IMR-90 (cell line): ENCODE data around the gene DLG5. TPM values are rescaled to one million over a fixed set of nuclear protein-coding genes. Genes with fewer than 3 reads are reported as not detected.

Experiments used
- ATAC-seq: fragments of 200-7000 bp; cut with Tn5 transposase; 2 replicates; pipeline ENCODE4 v1.9.1; 2020; ENCODE audit warnings: low read depth, mild to moderate bottlenecking, moderate library complexity
- BruUV-seq: library from RNA; stranded (reverse); fragments of 400-500 nt; replicated peaks from 2 replicates; lab custom pipeline; 2021; lab: Mats Ljungman, UMichigan
- CTCF ChIA-PET: fragments of 300-600 bp; formaldehyde crosslinking; extraction: SDS; loops from one replicate; lab custom pipeline; 2021; ENCODE audit warnings: antibody characterized with exemption; lab: Yijun Ruan, JAX
- POLR2A ChIA-PET: fragments of 300-600 bp; sonication (Branson Sonifier 250); formaldehyde crosslinking; loops from one replicate; lab custom pipeline; 2022; ENCODE audit warnings: antibody characterized with exemption; ENCODE audit not compliant: unreplicated experiment; lab: Charles Lee
- DNase-seq: peaks from one replicate; pipeline ENCODE4 v3.0.0; 2013
- H2AFZ ChIP-seq: replicated peaks from 2 replicates; pipeline ENCODE3; 2013; ENCODE audit warnings: low read length, mild to moderate bottlenecking; ENCODE audit not compliant: poor library complexity
- H2AK5ac ChIP-seq: 2 replicates; pipeline ENCODE4 v1.6.1; 2013; ENCODE audit warnings: low read depth, low read length, inconsistent platforms
- H2AK9ac ChIP-seq: replicated peaks from 2 replicates; pipeline ENCODE3; 2013; ENCODE audit warnings: mild to moderate bottlenecking, low read depth, low read length, moderate library complexity; ENCODE audit not compliant: poor library complexity
- H2BK120ac ChIP-seq: 2 replicates; pipeline ENCODE4 v1.6.1; 2013; ENCODE audit warnings: low read depth, low read length, inconsistent platforms
- H2BK15ac ChIP-seq: 3 replicates; pipeline ENCODE4 v1.6.1; 2013; ENCODE audit warnings: low read depth, low read length, inconsistent platforms
- H2BK20ac ChIP-seq: 2 replicates; pipeline ENCODE4 v1.6.1; 2013; ENCODE audit warnings: low read depth, mild to moderate bottlenecking, inconsistent platforms, low read length, moderate library complexity
- H2BK5ac ChIP-seq: 2 replicates; pipeline ENCODE4 v1.6.1; 2013; ENCODE audit warnings: mild to moderate bottlenecking, low read depth, low read length, inconsistent platforms; ENCODE audit not compliant: poor library complexity, severe bottlenecking
- H3K14ac ChIP-seq: replicated peaks from 2 replicates; pipeline ENCODE4 v1.6.1; 2013; ENCODE audit warnings: low read depth, low read length, inconsistent platforms
- H3K18ac ChIP-seq: 2 replicates; pipeline ENCODE4 v1.6.1; 2013; ENCODE audit warnings: low read depth, low read length, control low read depth
- H3K23ac ChIP-seq: 2 replicates; pipeline ENCODE4 v1.6.1; 2013; ENCODE audit warnings: low read depth, low read length, inconsistent platforms
- H3K27ac ChIP-seq: 2 replicates; pipeline ENCODE4 v1.5.1; 2013; ENCODE audit warnings: mild to moderate bottlenecking, control low read depth, low read length; ENCODE audit not compliant: insufficient read depth
- H3K27me3 ChIP-seq: 2 replicates; pipeline ENCODE4 v1.6.1; 2013; ENCODE audit warnings: low read length; ENCODE audit not compliant: control insufficient read depth, insufficient read depth
- H3K36me3 ChIP-seq: 2 replicates; pipeline ENCODE4 v1.6.1; 2013; ENCODE audit warnings: low read length, mixed read lengths; ENCODE audit not compliant: control insufficient read depth, insufficient read depth
- H3K4ac ChIP-seq: 2 replicates; pipeline ENCODE4 v1.6.1; 2013; ENCODE audit warnings: low read depth, low read length, inconsistent platforms
- H3K4me1 ChIP-seq: 2 replicates; pipeline ENCODE4 v1.6.1; 2013; ENCODE audit warnings: low read length, mixed read lengths; ENCODE audit not compliant: control insufficient read depth, insufficient read depth
- H3K4me2 ChIP-seq: 2 replicates; pipeline ENCODE4 v1.6.1; 2013; ENCODE audit warnings: low read depth, mild to moderate bottlenecking, control low read depth, low read length, moderate library complexity
- H3K4me3 ChIP-seq: 2 replicates; pipeline ENCODE4 v1.5.1; 2013; ENCODE audit warnings: low read depth, mild to moderate bottlenecking, control low read depth, low read length, moderate library complexity; ENCODE audit not compliant: insufficient read depth
- H3K56ac ChIP-seq: 2 replicates; pipeline ENCODE4 v1.6.1; 2013; ENCODE audit warnings: low read length, inconsistent platforms; ENCODE audit not compliant: insufficient read depth; ENCODE audit errors: extremely low read depth
- H3K79me1 ChIP-seq, 2 experiments: 2 replicates each; pipeline ENCODE4 v1.6.1; 2013; ENCODE audit warnings: low read length in 2 of 2, inconsistent platforms in 1 of 2, low read depth in 1 of 2
- H3K9ac ChIP-seq: 2 replicates; pipeline ENCODE4 v1.6.1; 2013; ENCODE audit warnings: low read depth, low read length, control low read depth
- H3K9me1 ChIP-seq: 2 replicates; pipeline ENCODE4 v1.6.1; 2013; ENCODE audit warnings: low read length, inconsistent platforms; ENCODE audit not compliant: insufficient read depth
- H3K9me3 ChIP-seq: 2 replicates; pipeline ENCODE4 v1.6.1; 2013; ENCODE audit warnings: low read length; ENCODE audit not compliant: control insufficient read depth, insufficient read depth
- H4K20me1 ChIP-seq: 2 replicates; pipeline ENCODE4 v1.6.1; 2013; ENCODE audit warnings: low read length, inconsistent platforms; ENCODE audit not compliant: insufficient read depth
- H4K5ac ChIP-seq: 2 replicates; pipeline ENCODE4 v1.6.1; 2013; ENCODE audit warnings: mild to moderate bottlenecking, low read depth, low read length, control low read depth
- H4K8ac ChIP-seq, 2 experiments: 2 replicates each; pipeline ENCODE4 v1.6.1; 2013; ENCODE audit warnings: low read depth in 2 of 2, low read length in 2 of 2, control low read depth in 1 of 2, inconsistent platforms in 1 of 2
- H4K91ac ChIP-seq: 2 replicates; pipeline ENCODE4 v1.6.1; 2013; ENCODE audit warnings: low read depth, low read length, inconsistent platforms; ENCODE audit not compliant: insufficient read depth
- MAZ ChIP-seq: IDR thresholded peaks from 2 replicates; pipeline ENCODE4 v1.6.1; 2012; ENCODE audit warnings: low read depth, mild to moderate bottlenecking, low read length, improper control_type of control experiment, moderate library complexity, borderline replicate concordance
- MXI1 ChIP-seq: IDR thresholded peaks from 2 replicates; pipeline ENCODE4 v1.6.1; 2012; ENCODE audit warnings: low read depth, mild to moderate bottlenecking, low read length, moderate library complexity, borderline replicate concordance
- RCOR1 ChIP-seq: IDR thresholded peaks from 2 replicates; pipeline ENCODE4 v1.6.1; 2012; ENCODE audit warnings: mild to moderate bottlenecking, low read length, improper control_type of control experiment; ENCODE audit not compliant: insufficient replicate concordance
- SMC3 ChIP-seq: fragments of 150-350 bp; IDR thresholded peaks from 2 replicates; pipeline ENCODE4 v1.6.1; 2016; ENCODE audit warnings: low read depth, mild to moderate bottlenecking, antibody characterized with exemption, low read length, moderate library complexity
- WGBS, 2 experiments: methylation state at CpG; one replicate each; pipeline versions ENCODE4 v1.1.5 to v1.1.7; 2013; ENCODE audit warnings: missing lambda C conversion rate in 2 of 2; ENCODE audit not compliant: insufficient read length in 1 of 2; ENCODE audit errors: extremely low coverage in 2 of 2; 5-methylcytosine and 5-hydroxymethylcytosine counted together
- dilution Hi-C: fragments of 300-500 bp; cut with HindIII; formaldehyde crosslinking; loops from one replicate; pipeline ENCODE4 v1.14.3; 2018; ENCODE audit warnings: low sequenced_read_pairs; ENCODE audit not compliant: unreplicated experiment
- in situ Hi-C: fragments of 300-500 bp; cut with MboI; formaldehyde crosslinking; loops from 3 replicates; pipeline ENCODE4 v1.14.3; 2019; ENCODE audit warnings: low sequenced_read_pairs, inconsistent platforms, mixed read lengths
- intact Hi-C: fragments of 100-400 bp; cut with micrococcal nuclease; formaldehyde crosslinking; loops from 2 replicates; pipeline ENCODE4 v1.10.0; 2022
- polyA plus RNA-seq, 3 experiments: library from polyadenylated mRNA; depleted of rRNA; stranded (reverse); fragments of >200 nt; gene quantifications; 2 replicates each; pipeline ENCODE4 v1.2.3, GENCODE V29; 2012; ENCODE audit warnings: low replicate concordance in 1 of 3
- total RNA-seq: library from RNA; depleted of rRNA; stranded (reverse); fragments of >200 nt; gene quantifications from 2 replicates; pipeline ENCODE4 v1.2.3, GENCODE V29; 2012

DLG5 gene
- total and polyA plus RNA-seq, 2 of the 4 experiments (the other 2 are of a cell fraction): 12.7 to 28.7 TPM

DNA sequence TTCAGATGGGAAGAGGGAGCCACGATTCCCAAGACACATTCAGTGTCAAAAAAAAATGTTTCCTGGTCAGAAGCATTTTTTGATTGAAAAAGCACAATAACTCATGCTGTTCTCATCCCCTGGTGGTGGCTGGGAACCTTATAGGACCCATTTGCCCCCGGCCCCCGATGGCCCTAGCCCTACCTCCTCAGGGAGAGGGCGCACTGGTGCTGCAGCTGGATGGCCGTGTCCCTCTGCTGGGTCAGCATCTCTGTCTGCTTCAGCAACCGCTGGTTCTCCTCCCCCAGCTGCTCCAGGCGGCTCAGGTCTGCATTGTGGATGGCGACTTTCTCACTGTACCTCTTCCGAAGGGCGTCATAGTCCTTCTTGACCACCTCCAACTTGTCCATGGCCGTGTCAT lies 83.3 kb downstream of the DLG5 start:
- H3K4me2 ChIP-seq: no peak overlapping the region

More for the DNA sequence above, 83.3 kb downstream of the DLG5 start:
- H4K8ac ChIP-seq: no peak overlapping the region
- H3K14ac ChIP-seq: no peak overlapping the region
- H3K9ac ChIP-seq: no peak overlapping the region
- H3K18ac ChIP-seq: no peak overlapping the region
- no peak overlapping the region for H3K23ac ChIP-seq
- TF ChIP-seq MXI1 (no peak), SMC3 (no peak), MAZ (no peak), RCOR1 (no peak)
- H3K4me3 ChIP-seq: no peak overlapping the region
- no peak overlapping the region for H4K91ac ChIP-seq
- no peak overlapping the region for H2BK20ac ChIP-seq
- H4K20me1 ChIP-seq: no peaks in the 10 kb centered on the region
- in situ Hi-C loops: no loop called here
- H3K27ac ChIP-seq: no peak overlapping the region
- H3K56ac ChIP-seq: no peak overlapping the region
- peaks cover 29 to 64% of the 10 kb centered on the region in 2 experiments for H3K79me1 ChIP-seq
- no peak for ATAC-seq
- H2AK9ac ChIP-seq: no peak overlapping the region
- peaks cover 8% of the 10 kb centered on the region; the same call in 1 of the 2 replicates for H3K9me1 ChIP-seq
- no peak overlapping the region for H2BK120ac ChIP-seq
- H3K27me3 ChIP-seq: no peaks in the 10 kb centered on the region
- H3K4me1 ChIP-seq: peaks cover 17% of the 10 kb centered on the region
- H2BK5ac ChIP-seq: no peak overlapping the region
- WGBS, 2 experiments: 96% methylated on average over 4 of the region's 11 CpGs; no CpG with 5 or more reads in 1 of the 2 experiments
- H4K5ac ChIP-seq: no peak overlapping the region
- no peak overlapping the region for H3K4ac ChIP-seq
- H3K9me3 ChIP-seq: no peaks in the 10 kb centered on the region
- BruUV-seq: no TSS peak
- CTCF ChIA-PET: no interaction called here
- no peak overlapping the region for H2AK5ac ChIP-seq
- no peak for DNase-seq
- H2AFZ ChIP-seq: no peak overlapping the region
- dilution Hi-C loops: no loop called here
- peaks cover 40% of the 10 kb centered on the region for H3K36me3 ChIP-seq
- H2BK15ac ChIP-seq: no peak overlapping the region
- intact Hi-C loops: no loop called here
- POLR2A ChIA-PET: no interaction called here
